ENCODE data around the gene ELP4.
A peak's percentile ranks its signal among the peaks of the same experiment; 100 is the strongest.
"Not testable (repeated sequence)": the region's sequence is repeated elsewhere in the genome, so short reads cannot be mapped to it uniquely, and the experiment has no call there.

Gene ELP4

DNA sequence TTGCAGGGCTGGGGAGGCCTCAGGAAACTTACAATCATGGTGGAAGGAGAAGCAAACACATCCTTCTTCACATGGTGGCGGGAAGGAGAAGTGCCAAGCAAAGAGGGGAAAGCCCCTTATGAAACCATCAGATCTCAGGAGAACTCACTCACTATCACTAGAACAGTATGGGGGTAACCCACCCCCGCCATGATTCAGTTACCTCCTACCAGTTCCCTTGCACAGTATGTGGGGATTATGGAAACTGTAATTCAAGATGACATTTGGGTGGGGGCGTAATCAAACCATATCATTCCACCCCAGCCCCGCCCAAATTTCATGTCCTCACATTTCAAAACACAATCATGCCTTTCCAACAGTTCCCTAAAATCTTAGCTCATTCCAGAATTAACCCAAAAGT lies 16.3 kb upstream of the ELP4 start:
- WGBS = 95% methylated on average over 2 of the region's 4 CpGs
- Histone ChIP-seq H3K4me1 (ENCODE audit: insufficient read depth, low read length) (peaks cover 11% of the 10 kb centered on the region), H3K4me3 (ENCODE audit: low read length) (no peak overlapping the region), H3K9me3 (ENCODE audit: insufficient read depth, low read depth, low read length) (no peaks in the 10 kb centered on the region), H3K27ac (ENCODE audit: low read depth, low read length) (no peak overlapping the region), H3K36me3 (ENCODE audit: insufficient read depth, low read length) (peaks cover 11% of the 10 kb centered on the region), H3K27me3 (ENCODE audit: insufficient read depth, low read length) (no peaks in the 10 kb centered on the region), H3K9ac (ENCODE audit: low read depth, low read length) (no peak overlapping the region)

DNA sequence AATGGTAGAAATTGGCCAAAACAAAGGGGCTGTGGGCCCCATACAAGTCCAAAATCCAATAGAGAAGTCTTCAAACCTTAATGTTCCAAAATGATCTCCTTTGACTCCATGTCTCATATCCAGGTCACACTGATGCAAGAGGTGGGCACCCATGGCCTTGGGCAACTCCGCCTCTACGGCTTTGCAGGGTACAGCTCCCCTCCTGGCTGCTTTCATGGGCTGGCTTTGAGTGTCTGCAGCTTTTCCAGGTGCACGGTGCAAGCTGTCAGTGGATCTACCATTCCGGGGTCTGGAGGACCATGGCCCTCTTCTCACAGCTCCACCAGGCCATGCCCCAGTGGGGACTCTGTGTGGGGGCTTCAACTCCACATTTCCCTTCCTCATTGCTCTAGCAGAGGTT lies 15.8 kb upstream of the ELP4 start:
- not testable (repeated sequence) for H3K27ac ChIP-seq (ENCODE audit: low read depth, low read length); H3K27me3 ChIP-seq (ENCODE audit: insufficient read depth, low read length); H3K4me3 ChIP-seq (ENCODE audit: low read length); H3K9ac ChIP-seq (ENCODE audit: low read depth, low read length); H3K9me3 ChIP-seq (ENCODE audit: insufficient read depth, low read depth, low read length)
- WGBS = 97% methylated on average over 4 of the region's 4 CpGs
- Histone ChIP-seq H3K36me3 (ENCODE audit: insufficient read depth, low read length) (peaks cover 11% of the 10 kb centered on the region), H3K4me1 (ENCODE audit: insufficient read depth, low read length) (peaks cover 11% of the 10 kb centered on the region)

DNA sequence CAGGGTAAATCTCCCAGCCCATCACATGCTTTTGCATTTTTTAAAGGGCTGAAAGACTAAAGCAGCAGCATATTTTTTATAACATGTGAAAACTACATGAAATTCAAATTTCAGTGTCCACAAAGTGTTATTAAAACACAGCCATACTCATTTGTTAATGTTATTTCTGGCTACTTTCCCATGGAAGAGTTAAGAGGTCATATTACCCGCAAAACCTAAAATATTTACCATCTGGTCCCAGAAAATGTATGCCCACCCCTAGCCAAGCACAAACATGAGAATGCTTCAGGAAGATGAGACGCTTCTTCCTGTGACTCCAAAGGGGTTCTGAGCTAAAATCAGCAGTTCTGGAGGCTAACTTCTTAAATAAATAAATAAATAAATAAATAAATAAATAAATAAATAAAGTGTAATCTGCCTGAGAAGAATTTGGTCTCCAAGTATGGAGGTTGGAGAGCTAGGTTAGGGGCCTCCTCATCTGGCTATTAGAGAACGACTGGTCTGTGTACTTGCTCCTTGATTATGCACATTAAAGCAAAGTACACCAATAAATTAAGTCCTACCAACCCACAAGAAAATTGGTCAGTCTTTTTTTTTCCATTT lies 9.9 kb upstream of the ELP4 start:
- H3K27ac ChIP-seq (ENCODE audit: low read depth, low read length) = no peak overlapping the region
- H3K4me3 ChIP-seq (ENCODE audit: low read length) = no peak overlapping the region
- no peaks in the 10 kb centered on the region for H3K4me1 ChIP-seq (ENCODE audit: insufficient read depth, low read length)
- 85% methylated on average over 3 of the region's 3 CpGs for WGBS
- no peak overlapping the region for H3K9ac ChIP-seq (ENCODE audit: low read depth, low read length)
- no peaks in the 10 kb centered on the region for H3K9me3 ChIP-seq (ENCODE audit: insufficient read depth, low read depth, low read length)
- peaks cover 17% of the 10 kb centered on the region for H3K36me3 ChIP-seq (ENCODE audit: insufficient read depth, low read length)
- no peaks in the 10 kb centered on the region for H3K27me3 ChIP-seq (ENCODE audit: insufficient read depth, low read length)

DNA sequence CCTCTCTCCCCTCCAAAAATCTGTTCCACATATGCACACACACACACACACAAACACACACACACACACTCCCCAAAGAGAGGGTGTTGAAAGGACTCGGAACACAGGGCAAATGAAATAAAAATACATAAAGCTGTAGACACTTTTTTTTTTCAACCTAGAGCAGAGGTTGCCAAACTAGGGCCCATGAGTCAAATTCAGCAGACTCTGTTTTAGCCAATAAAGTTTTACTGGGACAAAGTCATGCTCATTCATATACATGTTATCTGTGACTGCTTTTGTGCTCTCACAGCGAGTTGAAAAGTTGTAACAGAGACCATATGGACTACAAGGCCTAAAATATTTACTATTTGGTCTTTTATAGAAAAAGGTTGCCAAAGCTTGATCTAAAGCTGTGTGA lies 9.0 kb upstream of the ELP4 start:
- Histone ChIP-seq H3K4me1 (ENCODE audit: insufficient read depth, low read length) (no peaks in the 10 kb centered on the region), H3K4me3 (ENCODE audit: low read length) (no peak overlapping the region), H3K27me3 (ENCODE audit: insufficient read depth, low read length) (no peaks in the 10 kb centered on the region), H3K9me3 (ENCODE audit: insufficient read depth, low read depth, low read length) (no peaks in the 10 kb centered on the region), H3K27ac (ENCODE audit: low read depth, low read length) (no peak overlapping the region), H3K36me3 (ENCODE audit: insufficient read depth, low read length) (peaks cover 22% of the 10 kb centered on the region), H3K9ac (ENCODE audit: low read depth, low read length) (no peak overlapping the region)
- WGBS = 100% methylated on average over 2 of the region's 2 CpGs

DNA sequence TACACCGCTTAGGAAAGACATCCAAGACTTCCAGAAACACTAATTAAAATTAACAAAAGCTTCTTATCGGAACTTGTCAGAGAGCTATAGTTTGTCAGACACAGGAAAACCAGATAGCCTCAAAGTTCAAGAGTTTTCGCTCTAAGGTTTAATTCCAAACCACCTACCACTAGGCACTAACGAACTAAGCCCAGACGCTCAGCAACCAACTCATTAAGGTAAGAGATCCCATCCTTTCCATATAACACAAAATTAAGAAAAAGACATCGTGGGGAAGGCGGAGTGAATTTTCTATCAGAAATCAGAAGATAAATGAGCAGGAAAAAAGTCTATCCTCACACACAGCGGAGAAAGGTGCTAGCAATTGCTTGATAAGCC lies 527 bp upstream of the ELP4 start:
- Histone ChIP-seq H3K4me3 (ENCODE audit: low read length) (peak overlapping the region; percentile 94), H3K4me1 (ENCODE audit: insufficient read depth, low read length) (peaks cover 18% of the 10 kb centered on the region; the same call in 1 of the 2 replicates)
- WGBS = 1% methylated on average over 8 of the region's 8 CpGs

DNA sequence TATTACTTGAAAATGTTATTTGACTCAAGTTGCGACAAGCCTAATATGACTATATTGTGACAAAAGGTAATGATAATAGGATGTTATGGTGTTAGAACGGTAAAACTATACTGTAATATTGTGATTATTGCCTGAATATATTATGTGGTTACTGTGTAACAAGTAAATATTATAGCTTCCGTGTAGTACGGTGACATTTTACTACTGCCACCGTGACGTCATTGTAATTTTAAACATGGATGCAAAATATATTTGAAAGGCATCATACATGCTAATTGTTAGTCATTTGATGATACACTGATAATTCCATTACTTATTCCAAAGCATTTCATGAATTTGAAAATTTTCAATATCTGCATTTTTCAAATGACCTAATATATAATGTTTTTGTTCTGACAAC lies 2.5 kb downstream of the ELP4 start:
- H3K9ac ChIP-seq (ENCODE audit: low read depth, low read length) = no peak overlapping the region
- H3K27ac ChIP-seq (ENCODE audit: low read depth, low read length) = no peak overlapping the region
- no peaks in the 10 kb centered on the region for H3K27me3 ChIP-seq (ENCODE audit: insufficient read depth, low read length)
- H3K36me3 ChIP-seq (ENCODE audit: insufficient read depth, low read length) = no peaks in the 10 kb centered on the region
- WGBS = 87% methylated on average over 6 of the region's 6 CpGs
- peaks cover 18% of the 10 kb centered on the region; the same call in 1 of the 2 replicates for H3K4me1 ChIP-seq (ENCODE audit: insufficient read depth, low read length)
- no peak overlapping the region for H3K4me3 ChIP-seq (ENCODE audit: low read length)
- H3K9me3 ChIP-seq (ENCODE audit: insufficient read depth, low read depth, low read length) = no peaks in the 10 kb centered on the region

More for the DNA sequence above, 527 bp upstream of the ELP4 start:
- Histone ChIP-seq H3K27ac (ENCODE audit: low read depth, low read length) (0 out of 2 replicates have a peak overlapping the region, but pooled peaks have one; percentile 14), H3K9me3 (ENCODE audit: insufficient read depth, low read depth, low read length) (no peaks in the 10 kb centered on the region), H3K9ac (ENCODE audit: low read depth, low read length) (peak overlapping the region; percentile 88), H3K36me3 (ENCODE audit: insufficient read depth, low read length) (peaks cover 15% of the 10 kb centered on the region), H3K27me3 (ENCODE audit: insufficient read depth, low read length) (no peaks in the 10 kb centered on the region)

DNA sequence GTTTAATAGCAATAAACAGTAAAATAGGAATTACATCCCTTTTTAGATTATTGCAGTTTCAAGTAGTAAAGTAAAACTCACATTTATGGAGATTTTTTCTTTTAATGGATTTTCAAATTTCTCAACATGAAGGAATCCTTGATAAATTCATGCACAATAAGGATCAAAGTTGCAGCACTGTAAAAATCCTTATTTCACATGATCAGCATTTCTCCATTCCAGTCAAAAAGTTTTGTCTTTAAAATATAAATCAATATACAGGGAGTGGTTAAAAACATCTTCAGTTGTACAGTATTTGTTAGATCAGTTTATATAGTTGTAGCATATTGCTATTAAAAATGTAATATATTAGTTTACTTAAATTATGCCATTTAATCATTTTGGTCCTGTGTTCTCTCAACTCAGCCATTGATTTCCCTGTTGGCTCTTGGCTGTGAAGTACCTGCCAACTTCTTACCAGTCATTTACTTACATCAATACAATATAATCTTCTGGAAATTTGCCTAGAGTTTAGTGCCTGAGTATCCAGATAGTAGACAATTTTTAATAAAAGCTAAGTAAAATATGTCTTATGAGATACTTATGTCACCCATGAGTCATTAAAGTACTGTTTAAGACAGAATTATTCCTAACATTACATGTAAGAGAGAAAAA lies 12.1 kb downstream of the ELP4 start:
- Histone ChIP-seq H3K9me3 (ENCODE audit: insufficient read depth, low read depth, low read length) (peaks cover 8% of the 10 kb centered on the region; the same call in 1 of the 2 replicates), H3K27ac (ENCODE audit: low read depth, low read length) (no peak overlapping the region), H3K36me3 (ENCODE audit: insufficient read depth, low read length) (peaks cover 14% of the 10 kb centered on the region; the same call in 1 of the 2 replicates), H3K4me1 (ENCODE audit: insufficient read depth, low read length) (no peaks in the 10 kb centered on the region), H3K4me3 (ENCODE audit: low read length) (no peak overlapping the region), H3K9ac (ENCODE audit: low read depth, low read length) (no peak overlapping the region), H3K27me3 (ENCODE audit: insufficient read depth, low read length) (no peaks in the 10 kb centered on the region)

DNA sequence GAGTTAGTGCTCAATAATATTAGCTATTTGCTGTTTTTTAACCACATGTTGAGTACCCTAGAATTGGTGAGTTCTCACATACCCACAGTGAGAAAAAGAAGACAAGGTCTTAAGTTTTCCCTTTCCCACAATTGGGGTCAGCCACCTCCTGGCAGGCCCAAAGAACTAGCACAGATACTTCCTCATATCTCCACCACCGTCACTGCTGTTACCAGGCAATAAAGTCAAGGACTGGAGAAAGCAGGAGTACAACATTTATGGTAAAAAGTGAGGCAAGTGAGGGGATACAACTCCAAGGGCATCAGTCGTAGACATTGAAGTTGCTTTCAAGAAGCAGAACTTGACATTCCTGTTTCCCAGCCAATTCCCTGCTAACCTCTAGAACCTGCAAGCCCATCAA lies 19.6 kb downstream of the ELP4 start:
- Histone ChIP-seq H3K9ac (ENCODE audit: low read depth, low read length) (no peak overlapping the region), H3K9me3 (ENCODE audit: insufficient read depth, low read depth, low read length) (peaks cover 2% of the 10 kb centered on the region; the same call in 1 of the 2 replicates), H3K4me1 (ENCODE audit: insufficient read depth, low read length) (no peaks in the 10 kb centered on the region), H3K36me3 (ENCODE audit: insufficient read depth, low read length) (peaks cover 2% of the 10 kb centered on the region; the same call in 1 of the 2 replicates), H3K4me3 (ENCODE audit: low read length) (no peak overlapping the region), H3K27ac (ENCODE audit: low read depth, low read length) (no peak overlapping the region), H3K27me3 (ENCODE audit: insufficient read depth, low read length) (no peaks in the 10 kb centered on the region)
- 85% methylated on average over 2 of the region's 2 CpGs for WGBS

DNA sequence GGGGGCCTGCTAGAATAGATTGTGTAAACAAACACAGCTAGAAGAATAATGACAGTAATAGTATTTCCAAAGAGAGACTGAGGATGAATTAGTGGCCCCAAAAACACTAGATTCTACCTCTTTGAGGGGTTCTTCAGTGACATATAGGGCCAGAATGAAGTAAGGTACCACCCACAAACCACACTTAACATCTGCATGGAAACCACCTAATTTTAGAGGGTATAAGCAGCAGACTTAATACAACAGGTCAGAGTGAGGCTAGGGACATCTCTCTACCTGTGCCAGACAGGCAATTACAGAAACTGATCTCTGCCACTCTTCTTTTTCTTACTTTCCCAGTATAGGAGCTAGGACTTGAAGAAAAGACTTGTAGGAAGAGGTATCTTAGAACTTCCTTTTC lies 20.1 kb downstream of the ELP4 start:
- no peaks in the 10 kb centered on the region for H3K36me3 ChIP-seq (ENCODE audit: insufficient read depth, low read length)
- no peaks in the 10 kb centered on the region for H3K9me3 ChIP-seq (ENCODE audit: insufficient read depth, low read depth, low read length)
- H3K27me3 ChIP-seq (ENCODE audit: insufficient read depth, low read length) = no peaks in the 10 kb centered on the region
- H3K27ac ChIP-seq (ENCODE audit: low read depth, low read length) = no peak overlapping the region
- H3K9ac ChIP-seq (ENCODE audit: low read depth, low read length) = no peak overlapping the region
- H3K4me1 ChIP-seq (ENCODE audit: insufficient read depth, low read length) = no peaks in the 10 kb centered on the region
- no peak overlapping the region for H3K4me3 ChIP-seq (ENCODE audit: low read length)

DNA sequence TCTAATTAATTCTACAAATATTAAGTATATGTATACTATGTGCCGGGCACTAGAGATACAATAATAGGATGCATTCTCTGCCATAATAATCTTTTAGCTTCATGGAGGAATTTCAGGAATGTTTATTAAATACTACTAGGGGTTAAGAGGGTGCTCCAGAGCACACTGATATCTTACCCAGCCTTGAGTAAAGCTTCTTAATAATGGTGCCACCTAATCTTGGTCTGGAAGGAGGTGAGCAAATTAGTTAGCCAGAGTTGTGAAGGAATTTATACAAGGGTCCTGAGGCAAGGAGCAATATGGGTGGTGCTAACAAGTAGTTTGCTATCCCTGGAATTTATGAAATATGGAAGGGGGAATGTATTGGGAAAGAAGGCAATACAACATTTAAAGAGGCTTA lies 21.7 kb downstream of the ELP4 start:
- WGBS = no CpG with 5 or more reads among the region's 1 CpG

DNA sequence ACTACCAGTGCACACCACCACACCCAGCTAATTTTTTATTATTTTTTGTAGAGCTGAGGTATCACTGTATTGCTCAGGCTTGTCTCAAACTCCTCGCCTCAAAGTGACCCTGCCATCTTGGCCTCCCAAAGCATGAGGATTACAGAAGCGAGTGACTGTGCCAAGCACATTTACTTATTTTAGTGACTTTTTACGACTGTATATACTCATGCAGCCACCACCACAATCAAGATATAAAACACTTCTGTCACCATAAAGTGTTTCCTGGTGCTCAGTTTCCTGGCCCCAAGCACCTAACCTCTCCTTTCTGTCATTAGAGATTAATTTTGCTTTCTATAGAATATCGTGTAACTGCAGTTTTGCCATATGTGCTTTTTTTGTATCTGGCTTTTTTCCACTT lies 25.9 kb downstream of the ELP4 start:
- Histone ChIP-seq H3K9me3 (ENCODE audit: insufficient read depth, low read depth, low read length) (no peaks in the 10 kb centered on the region), H3K9ac (ENCODE audit: low read depth, low read length) (no peak overlapping the region), H3K27ac (ENCODE audit: low read depth, low read length) (no peak overlapping the region), H3K4me3 (ENCODE audit: low read length) (no peak overlapping the region), H3K4me1 (ENCODE audit: insufficient read depth, low read length) (no peaks in the 10 kb centered on the region), H3K36me3 (ENCODE audit: insufficient read depth, low read length) (peaks cover 5% of the 10 kb centered on the region; the same call in 1 of the 2 replicates), H3K27me3 (ENCODE audit: insufficient read depth, low read length) (no peaks in the 10 kb centered on the region)
- WGBS = 98% methylated on average over 4 of the region's 4 CpGs

More for the DNA sequence above, 21.7 kb downstream of the ELP4 start:
- Histone ChIP-seq H3K27ac (ENCODE audit: low read depth, low read length) (no peak overlapping the region), H3K4me3 (ENCODE audit: low read length) (no peak overlapping the region), H3K9me3 (ENCODE audit: insufficient read depth, low read depth, low read length) (no peaks in the 10 kb centered on the region), H3K4me1 (ENCODE audit: insufficient read depth, low read length) (no peaks in the 10 kb centered on the region), H3K36me3 (ENCODE audit: insufficient read depth, low read length) (no peaks in the 10 kb centered on the region; the same call in 1 of the 2 replicates), H3K27me3 (ENCODE audit: insufficient read depth, low read length) (no peaks in the 10 kb centered on the region), H3K9ac (ENCODE audit: low read depth, low read length) (no peak overlapping the region)
